ENCODE results near the gene LMAN2. TPM values are rescaled to one million over a fixed set of nuclear protein-coding genes. Genes with fewer than 3 reads are reported as not detected.

The LMAN2 gene
- total RNA-seq, 1 donor from 2014 or later = 75.6 TPM

- no peak for DNase-seq
- H3K27ac Mint-ChIP-seq (ENCODE audit: unreplicated experiment) = no peak overlapping the region
Observed at GRCh38 chr5:177373806-177374205, 22.3 kb upstream of the LMAN2 start.

DNA sequence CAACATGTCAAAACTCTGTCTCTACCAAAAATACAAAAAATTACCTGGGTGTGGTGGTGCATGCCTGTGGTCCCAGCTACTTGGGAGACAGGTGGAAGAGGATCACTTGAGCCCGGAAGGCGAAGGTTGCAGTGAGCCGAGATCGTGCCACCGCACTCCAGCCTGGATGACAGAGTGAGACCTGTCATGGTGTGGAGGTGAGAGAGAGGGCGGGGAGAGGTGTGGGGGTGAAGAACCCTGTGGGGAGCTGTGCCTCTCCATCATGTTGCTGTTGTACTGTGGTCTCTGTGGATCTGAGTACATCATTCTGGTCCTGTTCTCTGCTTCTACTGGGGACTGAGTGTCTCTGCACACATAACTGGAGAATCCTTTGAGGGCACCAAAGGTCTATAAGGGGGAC, 21.4 kb upstream of the LMAN2 start:
- Mint-ChIP-seq H3K4me3 (ENCODE audit: unreplicated experiment) (no peak overlapping the region), H3K27me3 (ENCODE audit: unreplicated experiment) (peaks cover 6% of the 10 kb centered on the region), H3K36me3 (ENCODE audit: unreplicated experiment) (no peaks in the 10 kb centered on the region), H3K4me1 (ENCODE audit: low read depth, unreplicated experiment) (peaks cover 9% of the 10 kb centered on the region), H3K27ac (ENCODE audit: unreplicated experiment) (no peak overlapping the region), H3K9me3 (ENCODE audit: unreplicated experiment) (peaks cover 4% of the 10 kb centered on the region)
- TF ChIP-seq CTCF (IDR thresholded peaks at IDR 0.05; ENCODE audit: partially characterized antibody, unreplicated experiment) = no peak
- DNase-seq = no peak

More at GRCh38 chr5:177373806-177374205, 22.3 kb upstream of the LMAN2 start:
- no peak overlapping the region for H3K4me3 Mint-ChIP-seq (ENCODE audit: unreplicated experiment)
- H3K36me3 Mint-ChIP-seq (ENCODE audit: unreplicated experiment) = no peaks in the 10 kb centered on the region
- H3K4me1 Mint-ChIP-seq (ENCODE audit: low read depth, unreplicated experiment) = peaks cover 9% of the 10 kb centered on the region
- H3K9me3 Mint-ChIP-seq (ENCODE audit: unreplicated experiment) = peaks cover 4% of the 10 kb centered on the region
- TF ChIP-seq CTCF (IDR thresholded peaks at IDR 0.05; ENCODE audit: partially characterized antibody, unreplicated experiment) = no peak
- H3K27me3 Mint-ChIP-seq (ENCODE audit: unreplicated experiment) = peaks cover 2% of the 10 kb centered on the region

DNA sequence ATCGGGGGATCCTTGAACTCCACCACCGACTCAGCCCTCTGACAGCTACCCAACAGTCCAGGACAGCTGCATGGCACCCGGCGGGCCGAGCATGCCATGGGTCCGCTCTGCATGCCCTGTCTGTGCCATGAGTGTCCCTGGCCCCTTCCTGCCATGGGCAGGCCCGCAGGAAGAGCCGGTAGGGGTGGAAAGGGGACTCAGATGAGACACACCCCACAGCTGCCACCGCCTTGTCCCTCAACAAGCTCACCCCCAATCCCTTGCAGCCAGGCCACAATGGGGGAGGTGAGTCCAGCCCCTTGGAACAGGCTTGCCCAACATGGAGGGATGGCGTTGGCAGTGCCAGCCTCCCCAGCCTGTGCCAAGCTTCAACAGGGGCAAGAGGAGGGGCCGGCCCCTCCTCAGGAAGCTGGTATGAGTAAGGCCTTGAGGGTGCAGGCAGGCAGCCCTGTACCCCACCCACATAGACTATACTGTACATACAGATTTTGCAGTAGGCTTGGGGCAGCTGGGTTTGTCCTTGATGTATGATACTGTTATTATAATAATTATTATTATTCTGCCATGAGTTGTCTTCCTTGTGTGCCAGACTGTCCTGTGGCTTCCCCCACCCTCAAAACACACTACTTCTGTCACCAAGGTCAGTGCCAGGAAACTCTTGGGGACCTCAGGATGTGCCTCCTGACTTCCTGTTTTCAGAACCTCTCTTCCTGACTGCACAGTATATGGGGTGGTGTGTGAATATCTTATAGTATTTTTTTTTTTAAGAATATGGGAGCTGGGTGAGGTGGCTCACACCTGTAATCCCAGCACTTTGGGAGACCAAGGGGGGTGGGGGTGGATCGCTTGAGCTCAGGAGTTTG, 20.8 kb upstream of the LMAN2 start:
- no peak for DNase-seq
- no peak overlapping the region for H3K27ac Mint-ChIP-seq (ENCODE audit: unreplicated experiment)
- peaks cover 6% of the 10 kb centered on the region for H3K27me3 Mint-ChIP-seq (ENCODE audit: unreplicated experiment)
- H3K9me3 Mint-ChIP-seq (ENCODE audit: unreplicated experiment) = peaks cover 4% of the 10 kb centered on the region
- H3K4me1 Mint-ChIP-seq (ENCODE audit: low read depth, unreplicated experiment) = peaks cover 9% of the 10 kb centered on the region
- TF ChIP-seq CTCF (IDR thresholded peaks at IDR 0.05; ENCODE audit: partially characterized antibody, unreplicated experiment) = no peak
- H3K4me3 Mint-ChIP-seq (ENCODE audit: unreplicated experiment) = no peak overlapping the region
- no peaks in the 10 kb centered on the region for H3K36me3 Mint-ChIP-seq (ENCODE audit: unreplicated experiment)

DNA sequence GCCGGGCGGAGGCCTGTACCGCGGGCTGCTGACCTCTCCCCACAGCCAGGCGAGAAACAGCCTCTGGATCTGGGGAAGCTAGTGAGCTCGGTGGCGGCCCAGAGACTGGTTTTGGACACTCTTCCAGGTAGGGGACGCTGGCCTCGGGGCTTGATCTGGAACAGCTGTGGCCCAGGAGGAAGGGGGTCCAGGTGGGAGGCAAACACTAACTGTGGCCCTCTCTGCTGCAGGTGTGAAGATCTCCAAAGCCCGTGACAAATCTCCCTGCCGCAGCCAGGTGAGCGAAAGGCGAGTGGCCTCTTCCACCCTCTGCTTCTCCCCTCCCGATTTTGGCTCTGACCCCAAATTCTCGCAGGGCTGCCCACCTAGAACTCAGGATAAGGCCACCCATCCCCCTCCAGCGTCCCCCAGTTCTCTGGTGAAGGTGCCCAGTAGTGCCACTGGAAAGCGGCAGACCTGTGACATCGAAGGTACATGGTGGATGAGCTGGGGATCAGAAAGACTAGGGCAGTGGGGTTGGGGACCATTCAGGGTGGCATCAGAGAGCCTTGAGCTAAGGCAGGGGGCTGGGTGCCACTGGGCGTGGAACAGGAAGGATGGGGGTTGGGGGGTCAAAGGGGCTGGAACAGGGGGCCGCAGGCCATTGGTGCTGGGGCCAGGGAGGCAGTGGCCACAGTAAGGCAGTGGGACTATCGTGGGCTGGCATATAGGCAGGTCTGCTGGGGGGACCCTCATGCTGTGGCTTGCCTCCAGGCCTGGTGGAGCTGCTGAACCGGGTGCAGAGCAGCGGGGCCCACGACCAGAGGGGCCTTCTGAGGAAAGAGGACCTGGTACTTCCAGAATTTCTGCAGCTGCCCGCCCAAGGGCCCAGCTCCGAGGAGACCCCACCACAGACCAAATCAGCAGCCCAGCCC, 19.9 kb upstream of the LMAN2 start:
- Mint-ChIP-seq H3K27ac (ENCODE audit: unreplicated experiment) (no peak overlapping the region), H3K36me3 (ENCODE audit: unreplicated experiment) (no peaks in the 10 kb centered on the region), H3K4me3 (ENCODE audit: unreplicated experiment) (peak overlapping the region; percentile 78), H3K4me1 (ENCODE audit: low read depth, unreplicated experiment) (peaks cover 11% of the 10 kb centered on the region), H3K27me3 (ENCODE audit: unreplicated experiment) (peaks cover 8% of the 10 kb centered on the region), H3K9me3 (ENCODE audit: unreplicated experiment) (peaks cover 4% of the 10 kb centered on the region)
- no peak for DNase-seq
- no peak for TF ChIP-seq CTCF (IDR thresholded peaks at IDR 0.05; ENCODE audit: partially characterized antibody, unreplicated experiment)
